Measurements from ENCODE around the gene NUP210.

- TF ChIP-seq, protein P1, sequence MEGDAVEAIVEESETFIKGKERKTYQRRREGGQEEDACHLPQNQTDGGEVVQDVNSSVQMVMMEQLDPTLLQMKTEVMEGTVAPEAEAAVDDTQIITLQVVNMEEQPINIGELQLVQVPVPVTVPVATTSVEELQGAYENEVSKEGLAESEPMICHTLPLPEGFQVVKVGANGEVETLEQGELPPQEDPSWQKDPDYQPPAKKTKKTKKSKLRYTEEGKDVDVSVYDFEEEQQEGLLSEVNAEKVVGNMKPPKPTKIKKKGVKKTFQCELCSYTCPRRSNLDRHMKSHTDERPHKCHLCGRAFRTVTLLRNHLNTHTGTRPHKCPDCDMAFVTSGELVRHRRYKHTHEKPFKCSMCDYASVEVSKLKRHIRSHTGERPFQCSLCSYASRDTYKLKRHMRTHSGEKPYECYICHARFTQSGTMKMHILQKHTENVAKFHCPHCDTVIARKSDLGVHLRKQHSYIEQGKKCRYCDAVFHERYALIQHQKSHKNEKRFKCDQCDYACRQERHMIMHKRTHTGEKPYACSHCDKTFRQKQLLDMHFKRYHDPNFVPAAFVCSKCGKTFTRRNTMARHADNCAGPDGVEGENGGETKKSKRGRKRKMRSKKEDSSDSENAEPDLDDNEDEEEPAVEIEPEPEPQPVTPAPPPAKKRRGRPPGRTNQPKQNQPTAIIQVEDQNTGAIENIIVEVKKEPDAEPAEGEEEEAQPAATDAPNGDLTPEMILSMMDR (conservative IDR thresholded peaks at IDR 0.05; ENCODE audit: low read length), result no peak
- no peak for TF ChIP-seq EZH2phosphoT487 (IDR thresholded peaks at IDR 0.05; ENCODE audit: borderline replicate concordance)
Observed at GRCh38 chr3:13415236-13415986, 4.7 kb downstream of the NUP210 start.
